GM12878 (cell line): Measurements from ENCODE around the gene MKNK1. TPM values are rescaled to one million over a fixed set of nuclear protein-coding genes. Genes with fewer than 3 reads are reported as not detected.

Experiments used
- ATAC-seq: fragments of 200-7000 bp; cut with Tn5 transposase; 3 replicates; pipeline ENCODE4 v1.9.1; 2020; ENCODE audit warnings: mild to moderate bottlenecking, moderate library complexity
- BruUV-seq: library from RNA; stranded (reverse); fragments of 400-500 nt; replicated peaks from 2 replicates; lab custom pipeline; 2021; lab: Mats Ljungman, UMichigan
- CTCF ChIA-PET: fragments of 300-600 bp; sonication (Branson Sonifier 250); formaldehyde crosslinking; extraction: SDS; loops from one replicate; lab custom pipeline; 2021; ENCODE audit warnings: inconsistent platforms; lab: Yijun Ruan, JAX
- POLR2A ChIA-PET: fragments of 350-600 bp; formaldehyde crosslinking; extraction: SDS; loops from one replicate; lab custom pipeline; 2021; ENCODE audit warnings: inconsistent platforms; lab: Charles Lee
- RAD21 ChIA-PET: fragments of 300-600 bp; sonication (Branson Sonifier 250); formaldehyde crosslinking; loops from one replicate; lab custom pipeline; 2023; ENCODE audit warnings: antibody characterized with exemption; ENCODE audit not compliant: unreplicated experiment; lab: Charles Lee
- SMC1A ChIA-PET: fragments of 300-600 bp; sonication (Branson Sonifier 250); formaldehyde crosslinking; loops from one replicate; lab custom pipeline; 2023; ENCODE audit not compliant: unreplicated experiment, uncharacterized antibody; lab: Charles Lee
- DNase-seq: peaks from one replicate; pipeline ENCODE4 v3.0.0-alpha.2; 2011; ENCODE audit warnings: low read depth, low spot score
- FAIRE-seq: peaks from 3 replicates; lab custom pipeline; 2011; peaks lifted over from hg19 to GRCh38; lab: Jason Lieb, UNC
- H2AFZ ChIP-seq: 2 replicates; pipeline ENCODE4 v1.6.0; 2011; ENCODE audit warnings: low read depth, low read length, control low read depth; ENCODE audit not compliant: control insufficient read depth
- H3K27ac ChIP-seq: 2 replicates; pipeline ENCODE4 v1.5.1; 2011; ENCODE audit warnings: control low read depth; ENCODE audit not compliant: control insufficient read depth, insufficient read depth
- H3K27me3 ChIP-seq, 2 experiments: replicated peaks in 1 of 2; 2 replicates each; pipeline versions ENCODE4 v1.6.0 to v1.6.1; 2011; ENCODE audit warnings: low read length in 1 of 2; ENCODE audit not compliant: control insufficient read depth in 2 of 2, insufficient read depth in 2 of 2
- H3K36me3 ChIP-seq, 2 experiments: 2 replicates each; pipeline ENCODE4 v1.5.1; 2011; ENCODE audit warnings: low read length in 1 of 2; ENCODE audit not compliant: control insufficient read depth in 2 of 2, insufficient read depth in 2 of 2
- H3K4me1 ChIP-seq: 2 replicates; pipeline ENCODE4 v1.6.1; 2011; ENCODE audit warnings: mild to moderate bottlenecking, low read length, moderate library complexity, mixed read lengths; ENCODE audit not compliant: control insufficient read depth, insufficient read depth
- H3K4me2 ChIP-seq: 2 replicates; pipeline ENCODE4 v1.6.0; 2011; ENCODE audit warnings: control low read depth; ENCODE audit not compliant: control insufficient read depth, insufficient read depth
- H3K4me3 ChIP-seq: fragments of 200-600 bp; sonication (generic); 2 replicates; pipeline ENCODE4 v1.5.1; 2016
- H3K79me2 ChIP-seq: 2 replicates; pipeline ENCODE4 v1.6.0; 2011; ENCODE audit warnings: low read length; ENCODE audit not compliant: control insufficient read depth, insufficient read depth
- H3K9ac ChIP-seq: 2 replicates; pipeline ENCODE4 v1.8.0; 2011; ENCODE audit warnings: low read length, control low read depth, mixed read lengths; ENCODE audit not compliant: control insufficient read depth, insufficient read depth
- H3K9me3 ChIP-seq: replicated peaks from 3 replicates; pipeline ENCODE4 v1.5.1; 2011; ENCODE audit warnings: mild to moderate bottlenecking, low read length; ENCODE audit not compliant: control insufficient read depth, insufficient read depth
- H4K20me1 ChIP-seq: 2 replicates; pipeline ENCODE4 v1.6.0; 2011; ENCODE audit not compliant: control insufficient read depth, insufficient read depth
- GABPA ChIP-seq: IDR thresholded peaks from 2 replicates; pipeline ENCODE4 v1.6.1; 2014; ENCODE audit warnings: antibody characterized with exemption, low read depth, mild to moderate bottlenecking, inconsistent platforms
- JUNB ChIP-seq: IDR thresholded peaks from 2 replicates; pipeline ENCODE4 v1.6.1; 2016; ENCODE audit warnings: antibody characterized with exemption, mild to moderate bottlenecking
- NRF1 ChIP-seq: conservative IDR thresholded peaks from 2 replicates; pipeline ENCODE4 v1.6.1; 2011; ENCODE audit warnings: mild to moderate bottlenecking, low read depth, low read length, improper control_type of control experiment
- ZZZ3 ChIP-seq: IDR thresholded peaks from 2 replicates; pipeline ENCODE4 v1.6.1; 2011; ENCODE audit warnings: low read depth; ENCODE audit not compliant: control insufficient read depth, insufficient read length
- WGBS: methylation state at CpG from one replicate; pipeline ENCODE4 v1.1.6; 2016; ENCODE audit warnings: low lambda C conversion rate; ENCODE audit not compliant: insufficient replicate concordance, insufficient coverage; ENCODE audit errors: missing lambda C conversion rate; 5-methylcytosine and 5-hydroxymethylcytosine counted together
- in situ Hi-C: fragments of 300-500 bp; cut with MboI; formaldehyde crosslinking; loops from 9 replicates; pipeline ENCODE4 v1.14.3; 2018; ENCODE audit warnings: mixed read lengths
- intact Hi-C: fragments of 100-400 bp; cut with micrococcal nuclease; formaldehyde crosslinking; loops from one replicate; pipeline ENCODE4 v1.14.2; 2022; ENCODE audit not compliant: unreplicated experiment
- polyA plus RNA-seq, 11 experiments: library from polyadenylated mRNA; depleted of rRNA in 4 of 11; unstranded in 6 of 11; stranded (reverse) in 5 of 11; fragments of >200 nt; fragmentation: Nextera tagmentation in 4 of 11; fragmentation: Illumina TruSeq in 1 of 11; extraction: Ambion mirVana in 4 of 11; extraction: Trizol in 1 of 11; gene quantifications; 1 replicate in 1 of 11; 2 replicates in 10 of 11; pipeline versions ENCODE4 v1.2.1 to v1.2.3, GENCODE V29; 2011 to 2016; ENCODE audit warnings: inconsistent platforms in 2 of 11, missing spikeins in 2 of 11, low read depth in 1 of 11
- total RNA-seq, 4 experiments: library from RNA; depleted of rRNA in 3 of 4; stranded (reverse); fragments of >200 nt in 3 of 4; fragmentation: Illumina TruSeq in 1 of 4; extraction: Trizol in 1 of 4; gene quantifications; 2 replicates each; pipeline versions ENCODE4 v1.2.1 to v1.2.3, GENCODE V29; 2013 to 2021
- TF ChIP-seq, protein P1 (sequence below): IDR thresholded peaks from 2 replicates; pipeline ENCODE4 v1.6.1; 2012; ENCODE audit warnings: improper control_type of control experiment, low read depth, low read length; ENCODE audit not compliant: insufficient replicate concordance
- TF ChIP-seq, protein P2 (sequence below): IDR thresholded peaks from 2 replicates; pipeline ENCODE4 v1.6.1; 2012; ENCODE audit warnings: low read length, inconsistent platforms

Gene MKNK1
- total and polyA plus RNA-seq, 10 of the 15 experiments (the other 5 are each of a cell fraction or from before 2014, with no cell fraction given) = 13.7 to 29.9 (median 26.5) TPM

DNA sequence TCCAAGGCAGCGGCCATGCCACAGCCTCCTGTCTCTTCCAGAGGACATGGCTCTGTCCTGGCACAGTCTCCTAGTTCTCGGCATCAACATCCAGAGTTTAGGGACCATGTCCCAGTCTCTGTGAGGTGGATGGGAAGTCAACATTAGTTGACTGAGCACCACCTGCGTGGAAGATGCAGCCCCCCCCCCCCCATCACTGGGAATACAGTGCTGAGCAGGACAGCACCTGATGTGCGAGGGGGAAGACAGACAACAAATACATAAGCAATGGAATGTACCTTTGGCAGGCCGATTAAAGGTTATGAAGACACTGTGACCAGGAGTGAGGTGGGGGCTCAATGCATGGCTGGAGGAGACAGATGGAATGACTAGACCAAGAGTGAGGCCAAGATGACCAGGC lies 79.2 kb downstream of the MKNK1 start:
- Histone ChIP-seq H3K27me3 (peaks cover 0 to 3% of the 10 kb centered on the region in 2 experiments; a peak in 1 of 4 replicates), H2AFZ (no peak overlapping the region), H3K36me3 (no peaks in the 10 kb centered on the region), H3K9ac (no peak overlapping the region), H4K20me1 (no peaks in the 10 kb centered on the region), H3K4me2 (no peak overlapping the region), H3K27ac (no peak overlapping the region), H3K9me3 (no peaks in the 10 kb centered on the region), H3K4me1 (peaks cover 12% of the 10 kb centered on the region), H3K79me2 (no peaks in the 10 kb centered on the region), H3K4me3 (no peak overlapping the region)
- RAD21 ChIA-PET = no interaction called here
- BruUV-seq = no TSS peak
- 46% methylated on average over 5 of the region's 5 CpGs for WGBS
- ATAC-seq (no peak), DNase-seq (no peak), FAIRE-seq (no peak)
- intact Hi-C loops (no loop called here), in situ Hi-C loops (loop anchor here (5.0 kb wide), 2 partner anchors 48 to 78 kb away; no protein-coding TSS in a partner anchor)
- SMC1A ChIA-PET = no interaction called here
- POLR2A ChIA-PET = no interaction called here
- TF ChIP-seq ZZZ3 (no peak), GABPA (no peak), NRF1 (no peak), JUNB (no peak)
- TF ChIP-seq, protein P1, sequence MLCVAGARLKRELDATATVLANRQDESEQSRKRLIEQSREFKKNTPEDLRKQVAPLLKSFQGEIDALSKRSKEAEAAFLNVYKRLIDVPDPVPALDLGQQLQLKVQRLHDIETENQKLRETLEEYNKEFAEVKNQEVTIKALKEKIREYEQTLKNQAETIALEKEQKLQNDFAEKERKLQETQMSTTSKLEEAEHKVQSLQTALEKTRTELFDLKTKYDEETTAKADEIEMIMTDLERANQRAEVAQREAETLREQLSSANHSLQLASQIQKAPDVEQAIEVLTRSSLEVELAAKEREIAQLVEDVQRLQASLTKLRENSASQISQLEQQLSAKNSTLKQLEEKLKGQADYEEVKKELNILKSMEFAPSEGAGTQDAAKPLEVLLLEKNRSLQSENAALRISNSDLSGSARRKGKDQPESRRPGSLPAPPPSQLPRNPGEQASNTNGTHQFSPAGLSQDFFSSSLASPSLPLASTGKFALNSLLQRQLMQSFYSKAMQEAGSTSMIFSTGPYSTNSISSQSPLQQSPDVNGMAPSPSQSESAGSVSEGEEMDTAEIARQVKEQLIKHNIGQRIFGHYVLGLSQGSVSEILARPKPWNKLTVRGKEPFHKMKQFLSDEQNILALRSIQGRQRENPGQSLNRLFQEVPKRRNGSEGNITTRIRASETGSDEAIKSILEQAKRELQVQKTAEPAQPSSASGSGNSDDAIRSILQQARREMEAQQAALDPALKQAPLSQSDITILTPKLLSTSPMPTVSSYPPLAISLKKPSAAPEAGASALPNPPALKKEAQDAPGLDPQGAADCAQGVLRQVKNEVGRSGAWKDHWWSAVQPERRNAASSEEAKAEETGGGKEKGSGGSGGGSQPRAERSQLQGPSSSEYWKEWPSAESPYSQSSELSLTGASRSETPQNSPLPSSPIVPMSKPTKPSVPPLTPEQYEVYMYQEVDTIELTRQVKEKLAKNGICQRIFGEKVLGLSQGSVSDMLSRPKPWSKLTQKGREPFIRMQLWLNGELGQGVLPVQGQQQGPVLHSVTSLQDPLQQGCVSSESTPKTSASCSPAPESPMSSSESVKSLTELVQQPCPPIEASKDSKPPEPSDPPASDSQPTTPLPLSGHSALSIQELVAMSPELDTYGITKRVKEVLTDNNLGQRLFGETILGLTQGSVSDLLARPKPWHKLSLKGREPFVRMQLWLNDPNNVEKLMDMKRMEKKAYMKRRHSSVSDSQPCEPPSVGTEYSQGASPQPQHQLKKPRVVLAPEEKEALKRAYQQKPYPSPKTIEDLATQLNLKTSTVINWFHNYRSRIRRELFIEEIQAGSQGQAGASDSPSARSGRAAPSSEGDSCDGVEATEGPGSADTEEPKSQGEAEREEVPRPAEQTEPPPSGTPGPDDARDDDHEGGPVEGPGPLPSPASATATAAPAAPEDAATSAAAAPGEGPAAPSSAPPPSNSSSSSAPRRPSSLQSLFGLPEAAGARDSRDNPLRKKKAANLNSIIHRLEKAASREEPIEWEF = no peak
- TF ChIP-seq, protein P2, sequence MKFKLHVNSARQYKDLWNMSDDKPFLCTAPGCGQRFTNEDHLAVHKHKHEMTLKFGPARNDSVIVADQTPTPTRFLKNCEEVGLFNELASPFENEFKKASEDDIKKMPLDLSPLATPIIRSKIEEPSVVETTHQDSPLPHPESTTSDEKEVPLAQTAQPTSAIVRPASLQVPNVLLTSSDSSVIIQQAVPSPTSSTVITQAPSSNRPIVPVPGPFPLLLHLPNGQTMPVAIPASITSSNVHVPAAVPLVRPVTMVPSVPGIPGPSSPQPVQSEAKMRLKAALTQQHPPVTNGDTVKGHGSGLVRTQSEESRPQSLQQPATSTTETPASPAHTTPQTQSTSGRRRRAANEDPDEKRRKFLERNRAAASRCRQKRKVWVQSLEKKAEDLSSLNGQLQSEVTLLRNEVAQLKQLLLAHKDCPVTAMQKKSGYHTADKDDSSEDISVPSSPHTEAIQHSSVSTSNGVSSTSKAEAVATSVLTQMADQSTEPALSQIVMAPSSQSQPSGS = no peak
- CTCF ChIA-PET = interaction anchor here (6.5 kb wide), 1 partner anchor 79 kb away, joined by 84 read pairs; no protein-coding TSS in a partner anchor
